Spleen (tissue), 11 donors: ENCODE results near the gene LRBA. TPM values are rescaled to one million over a fixed set of nuclear protein-coding genes. Genes with fewer than 3 reads are reported as not detected.

Source experiments
- DNase-seq: peaks from one replicate; pipeline ENCODE4 v3.0.0-alpha.2; 2020
- H3K27ac ChIP-seq, 8 donors: fragments of 200-600 bp; sonication (generic) in 7 of 8; 1 replicate in 4 of 8; 2 replicates in 4 of 8; pipeline versions ENCODE4 v1.5.0 to v1.8.0; 2016 to 2021; ENCODE audit warnings: inconsistent platforms in 4 of 8, mild to moderate bottlenecking in 4 of 8, moderate library complexity in 1 of 8
- H3K27me3 ChIP-seq, 7 donors: fragments of 200-600 bp; sonication (generic) in 6 of 7; replicated peaks in 1 of 7; 1 replicate in 4 of 7; 2 replicates in 3 of 7; pipeline versions ENCODE4 v1.5.0 to v1.8.0; 2016 to 2021; ENCODE audit warnings: inconsistent platforms in 3 of 7, mild to moderate bottlenecking in 1 of 7
- H3K36me3 ChIP-seq, 6 donors: fragments of 200-600 bp; sonication (generic) in 5 of 6; 1 replicate in 4 of 6; 2 replicates in 2 of 6; pipeline versions ENCODE4 v1.5.0 to v1.8.0; 2016 to 2021; ENCODE audit warnings: inconsistent platforms in 2 of 6
- H3K4me1 ChIP-seq, 6 donors: fragments of 200-600 bp; sonication (generic) in 5 of 6; 1 replicate in 3 of 6; 2 replicates in 3 of 6; pipeline versions ENCODE4 v1.5.0 to v1.8.0; 2016 to 2021; ENCODE audit warnings: inconsistent platforms in 3 of 6
- H3K4me3 ChIP-seq, 8 donors: fragments of 200-600 bp; sonication (generic) in 7 of 8; 1 replicate in 4 of 8; 2 replicates in 4 of 8; pipeline versions ENCODE4 v1.5.0 to v1.8.0; 2016 to 2021; ENCODE audit warnings: inconsistent platforms in 4 of 8, mild to moderate bottlenecking in 4 of 8, moderate library complexity in 2 of 8
- H3K9me3 ChIP-seq, 8 donors: fragments of 200-600 bp; sonication (generic) in 7 of 8; 1 replicate in 4 of 8; 2 replicates in 4 of 8; pipeline versions ENCODE4 v1.5.0 to v1.8.0; 2016 to 2021; ENCODE audit warnings: inconsistent platforms in 4 of 8
- CTCF ChIP-seq, 11 experiments: fragments of 200-600 bp in 7 of 11; fragments of 450-650 bp in 4 of 11; sonication (generic) in 4 of 11; IDR thresholded peaks in 8 of 11; conservative IDR thresholded peaks in 3 of 11; 1 replicate in 7 of 11; 2 replicates in 4 of 11; pipeline versions ENCODE4 v1.4.0 to v1.8.0; 2016 to 2021; ENCODE audit warnings: antibody characterized with exemption in 11 of 11, inconsistent platforms in 4 of 11, mild to moderate bottlenecking in 1 of 11
- POLR2A ChIP-seq, 3 donors: fragments of 450-650 bp; IDR thresholded peaks; one replicate each; pipeline ENCODE4 v1.5.1; 2017; ENCODE audit warnings: antibody characterized with exemption in 3 of 3, mild to moderate bottlenecking in 1 of 3
- POLR2AphosphoS5 ChIP-seq, 3 donors: sonication (generic); formaldehyde crosslinking; IDR thresholded peaks; one replicate each; pipeline ENCODE4 v1.5.1; 2017; ENCODE audit warnings: antibody characterized with exemption in 3 of 3
- WGBS, 5 donors: extraction: QIAGEN DNeasy Blood & Tissue Kit in 3 of 5; methylation state at CpG; one replicate each; pipeline versions ENCODE4 v1.1.5 to v1.1.7; 2013 to 2018; 5-methylcytosine and 5-hydroxymethylcytosine counted together
- intact Hi-C: fragments of 100-400 bp; cut with DNase I; formaldehyde crosslinking; loops from one replicate; pipeline ENCODE4 v1.15.0; 2023; ENCODE audit warnings: low total_unique reads
- polyA plus RNA-seq, 3 donors: library from polyadenylated mRNA; stranded (reverse); fragments of 200-250 nt; gene quantifications; one replicate each; pipeline ENCODE4 v1.2.1, GENCODE V29; 2013
- total RNA-seq, 7 donors: library from RNA; depleted of rRNA in 3 of 7; stranded (reverse); fragments of >200 nt in 3 of 7; fragmentation: NEBNext Ultra II Directional in 4 of 7; extraction: Animal tissue kit (Norgen Biotek cat#: 25700) in 4 of 7; gene quantifications; one replicate each; pipeline versions ENCODE4 v1.1.0 to v1.2.1, GENCODE V29; 2016 to 2021
- donor health status: healthy with polysubstance abuse.
- donor health status: DM: no; HTN: no; CAD: no; lungs with moderate emphysema.
- donor health status: DM: no; HTN: no; CAD: no.
- donor health status: Bipolar disorder and iron deficiency.
- donor health status: healthy.
- donor health status: DM: no; HTN: no; CAD: no.
- donor health status: DM: yes; HTN: yes; CAD: no.

LRBA gene
- total and polyA plus RNA-seq, 10 donors: 8.2 to 84.9 (median 50.5) TPM

DNA sequence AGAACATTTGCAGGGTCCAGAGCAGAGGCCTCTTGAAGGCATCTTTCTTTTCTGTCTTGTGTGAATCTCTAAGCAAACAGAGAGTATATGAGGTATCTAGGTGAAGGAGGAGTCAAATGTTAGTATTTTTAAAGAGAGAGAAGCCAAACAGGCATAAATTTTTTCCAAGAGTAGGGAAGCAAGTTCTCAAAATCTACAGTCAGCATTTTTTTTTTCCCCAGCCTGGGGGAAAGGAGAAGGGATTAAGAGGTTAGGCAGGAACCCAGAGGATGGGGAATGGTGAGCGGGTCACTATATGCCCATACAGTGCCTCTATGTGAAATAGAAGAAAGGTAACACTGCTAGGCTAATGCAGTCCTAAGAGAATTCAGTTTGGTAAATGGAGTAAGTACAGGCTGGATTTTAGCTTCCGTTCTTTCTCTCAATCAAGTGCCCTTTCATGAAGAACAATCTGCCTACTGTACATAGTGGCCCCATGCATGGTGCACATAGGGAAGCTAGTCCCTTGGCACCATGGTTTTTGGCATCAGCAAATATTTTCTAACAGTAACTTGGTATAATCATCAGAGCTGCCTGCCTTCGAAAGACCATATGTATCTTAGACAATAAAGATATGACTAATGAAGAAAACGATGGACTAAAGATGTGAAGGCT is 596.2 kb downstream of the LRBA start:
- no peak overlapping the region for H3K27ac ChIP-seq
- intact Hi-C loops: no loop called here
- no peak overlapping the region for H3K4me3 ChIP-seq
- WGBS, 5 donors: 94 to 99% (median 97%) methylated on average over 4 of the region's 4 CpGs
- no peaks in the 10 kb centered on the region for H3K9me3 ChIP-seq
- H3K36me3 ChIP-seq: peaks cover 0 to 33% (median 0%) of the 10 kb centered on the region in 6 donors
- no peaks in the 10 kb centered on the region for H3K27me3 ChIP-seq
- H3K4me1 ChIP-seq: no peaks in the 10 kb centered on the region
- no peak for DNase-seq
- TF ChIP-seq POLR2A (IDR thresholded peaks at IDR 0.05) (no peak), POLR2AphosphoS5 (IDR thresholded peaks at IDR 0.05) (no peak), CTCF (IDR thresholded peaks at IDR 0.05 in 8 of 11, conservative IDR thresholded peaks at IDR 0.05 in 3 of 11) (no peak)

DNA sequence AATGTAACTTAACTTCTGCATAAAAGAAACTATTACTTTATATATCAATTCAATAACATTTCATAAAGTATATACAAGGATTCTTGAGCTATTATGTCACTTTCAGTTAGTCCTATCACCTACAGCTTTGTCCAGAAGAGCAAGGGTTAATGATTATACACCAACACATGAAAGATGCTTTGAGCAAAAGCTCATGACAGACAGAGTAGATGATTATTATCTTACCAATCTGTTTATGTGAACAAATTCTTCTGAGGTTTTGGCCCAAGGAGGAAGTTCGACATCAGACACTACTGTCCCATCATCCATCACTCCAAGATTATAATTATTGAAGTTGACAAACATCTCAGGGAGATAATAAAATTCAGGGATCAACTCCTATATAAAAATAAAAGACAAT is 599.9 kb downstream of the LRBA start:
- Histone ChIP-seq H3K4me3 (no peak overlapping the region), H3K9me3 (no peaks in the 10 kb centered on the region), H3K27ac (no peak overlapping the region), H3K4me1 (no peaks in the 10 kb centered on the region), H3K27me3 (no peaks in the 10 kb centered on the region), H3K36me3 (peaks cover 0 to 20% (median 0%) of the 10 kb centered on the region in 6 donors)
- TF ChIP-seq POLR2AphosphoS5 (IDR thresholded peaks at IDR 0.05) (no peak), POLR2A (IDR thresholded peaks at IDR 0.05) (no peak), CTCF (IDR thresholded peaks at IDR 0.05 in 8 of 11, conservative IDR thresholded peaks at IDR 0.05 in 3 of 11) (no peak)
- DNase-seq: no peak
- intact Hi-C loops: no loop called here
- WGBS, 5 donors: 63 to 80% (median 78%) methylated on average over 1 of the region's 1 CpG

DNA sequence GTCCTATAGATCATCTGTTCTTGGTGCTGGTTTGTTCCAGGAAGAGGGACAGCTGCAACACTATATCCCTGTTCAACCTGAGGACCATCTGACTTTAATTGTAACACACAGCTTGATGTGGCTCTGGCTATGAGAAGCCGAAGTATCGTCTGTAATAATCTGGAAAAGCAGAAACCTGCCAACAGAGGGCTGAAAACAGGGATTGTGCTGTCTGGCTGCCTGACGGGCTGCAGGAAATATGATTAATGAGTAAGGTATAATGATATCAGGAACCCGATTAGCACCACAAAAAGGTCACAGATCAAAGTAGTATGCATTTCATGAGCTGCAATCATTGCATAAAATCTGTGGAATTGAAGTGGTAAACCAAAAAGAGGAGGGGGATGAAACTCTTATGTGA is 603.6 kb downstream of the LRBA start:
- H3K27ac ChIP-seq: no peak overlapping the region
- WGBS, 5 donors: 78 to 85% (median 84%) methylated on average over 4 of the region's 4 CpGs

More for the DNA sequence above, 603.6 kb downstream of the LRBA start:
- Histone ChIP-seq H3K27me3 (no peaks in the 10 kb centered on the region), H3K4me3 (no peak overlapping the region), H3K4me1 (no peaks in the 10 kb centered on the region), H3K36me3 (peaks cover 0 to 28% (median 0%) of the 10 kb centered on the region in 6 donors), H3K9me3 (no peaks in the 10 kb centered on the region)
- intact Hi-C loops: no loop called here
- no peak for DNase-seq
- TF ChIP-seq POLR2A (IDR thresholded peaks at IDR 0.05): no peak
- TF ChIP-seq POLR2AphosphoS5 (IDR thresholded peaks at IDR 0.05): no peak
- no peak for TF ChIP-seq CTCF (IDR thresholded peaks at IDR 0.05 in 8 of 11, conservative IDR thresholded peaks at IDR 0.05 in 3 of 11)
